GM12892 (cell line): ENCODE data around the gene CCDC88C.

ENCODE experiments used
- POLR2A ChIP-seq: IDR thresholded peaks from 2 replicates; pipeline ENCODE4 v1.6.1; 2011; ENCODE audit warnings: low read depth, low read length, control low read depth
- POLR2AphosphoS5 ChIP-seq: IDR thresholded peaks from 2 replicates; pipeline ENCODE4 v1.6.1; 2011; ENCODE audit warnings: low read depth, low read length, control low read depth
- TAF1 ChIP-seq: IDR thresholded peaks from 2 replicates; pipeline ENCODE4 v1.6.1; 2011; ENCODE audit warnings: low read depth, mild to moderate bottlenecking, control low read depth, low read length, borderline replicate concordance

DNA sequence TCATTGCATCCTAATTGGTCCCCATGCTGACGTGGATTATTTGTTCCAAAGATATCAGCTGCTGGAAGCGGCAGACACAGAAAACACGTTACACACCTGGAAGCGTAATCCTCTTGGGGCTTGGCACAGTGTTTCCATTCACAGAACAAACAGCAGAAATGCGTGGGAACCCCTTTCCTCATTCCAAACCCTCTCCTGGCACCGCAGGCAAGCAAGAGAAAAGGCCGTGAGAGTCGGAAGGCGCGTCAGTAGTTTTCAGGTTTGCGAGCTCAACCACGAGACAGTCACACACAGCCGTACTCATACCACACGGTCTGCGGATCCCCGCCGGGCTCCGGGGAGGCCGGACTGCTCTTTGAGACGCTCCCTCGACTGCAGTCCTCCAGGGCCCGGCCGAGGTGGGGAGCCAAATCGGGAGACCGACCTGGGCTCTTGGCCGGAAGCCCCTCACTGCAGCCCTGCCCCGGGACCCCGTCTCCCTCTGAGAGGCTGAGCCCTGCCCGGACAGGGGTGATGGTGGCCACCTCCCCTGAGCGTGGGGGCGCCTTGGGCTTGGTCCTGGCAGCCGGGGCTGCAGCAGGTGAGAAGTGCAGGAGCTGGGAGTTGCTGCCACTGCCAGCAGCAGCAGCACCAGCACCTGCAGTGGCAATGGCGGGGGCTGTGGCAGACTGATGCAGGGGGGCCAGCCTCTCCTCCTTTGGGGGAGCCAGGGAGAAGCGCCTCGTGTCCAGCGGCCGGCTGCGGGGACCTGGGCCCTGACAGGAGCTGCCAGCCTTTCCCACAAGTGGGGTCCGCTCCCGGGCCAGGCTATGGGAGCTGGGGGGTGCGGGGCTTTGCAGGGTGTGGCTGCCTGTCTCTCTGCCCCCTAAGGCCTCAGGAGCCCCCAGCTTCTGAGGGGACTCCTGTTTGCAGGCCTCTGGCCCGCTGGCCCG is 145.0 kb downstream of the CCDC88C start:
- TF ChIP-seq POLR2A (no peak), POLR2AphosphoS5 (no peak), TAF1 (no peak)
